ENCODE results near the gene TRERF1.
A peak's percentile ranks its signal among the peaks of the same experiment; 100 is the strongest.

The TRERF1 gene

GRCh38 chr6:42424906-42425474 is 26.7 kb downstream of the TRERF1 start:
- no peak for DNase-seq

GRCh38 chr6:42423244-42423643 is 28.5 kb downstream of the TRERF1 start:
- DNase-seq, result no peak

GRCh38 chr6:42420741-42421140 is 31.0 kb downstream of the TRERF1 start:
- DNase-seq, result no peak

- no peak for DNase-seq
These were observed 32.0 kb downstream of the TRERF1 start for GRCh38 chr6:42419490-42420280.

- no peak for DNase-seq
These were observed 33.0 kb downstream of the TRERF1 start for GRCh38 chr6:42418724-42419123.

GRCh38 chr6:42417641-42418112 is 34.0 kb downstream of the TRERF1 start:
- no peak for DNase-seq

GRCh38 chr6:42411406-42411805 is 40.3 kb downstream of the TRERF1 start:
- DNase-seq, result peak in 1 of 51 donors; percentile 4

- no peak for DNase-seq
These were observed 40.9 kb downstream of the TRERF1 start for GRCh38 chr6:42410861-42411260.

- no peak for DNase-seq
These were observed 42.1 kb downstream of the TRERF1 start for GRCh38 chr6:42409581-42409980.

GRCh38 chr6:42407379-42407778 is 44.3 kb downstream of the TRERF1 start:
- DNase-seq, result no peak

GRCh38 chr6:42406306-42407280 is 45.1 kb downstream of the TRERF1 start:
- DNase-seq, result no peak

GRCh38 chr6:42405021-42405420 is 46.7 kb downstream of the TRERF1 start:
- DNase-seq, result no peak

- DNase-seq, result no peak
These were observed 47.2 kb downstream of the TRERF1 start for GRCh38 chr6:42404484-42404883.

- DNase-seq, result no peak
These were observed 47.9 kb downstream of the TRERF1 start for GRCh38 chr6:42403831-42404230.

- no peak for DNase-seq
These were observed 48.3 kb downstream of the TRERF1 start for GRCh38 chr6:42403421-42403820.

GRCh38 chr6:42402184-42402583 is 49.5 kb downstream of the TRERF1 start:
- DNase-seq, result no peak

GRCh38 chr6:42401613-42401951 is 50.1 kb downstream of the TRERF1 start:
- DNase-seq, result no peak

GRCh38 chr6:42400886-42401612 is 50.7 kb downstream of the TRERF1 start:
- no peak for DNase-seq

- no peak for DNase-seq
These were observed 51.5 kb downstream of the TRERF1 start for GRCh38 chr6:42400061-42400760.

GRCh38 chr6:42396720-42397119 is 55.0 kb downstream of the TRERF1 start:
- no peak for DNase-seq

Measured in hypothalamus (tissue), 51 donors.